Mucosa of rectum (tissue), 2 donors: ENCODE data around the gene MORF4L2.
"Not testable (repeated sequence)": the region's sequence is repeated elsewhere in the genome, so short reads cannot be mapped to it uniquely, and the experiment has no call there.

Experiments
- H3K27ac ChIP-seq, 2 donors: one replicate each; pipeline ENCODE4 v1.7.0; 2013; ENCODE audit warnings: inconsistent platforms in 2 of 2, low read depth in 2 of 2, low read length in 2 of 2
- H3K27me3 ChIP-seq, 2 donors: one replicate each; pipeline ENCODE4 v1.7.0; 2013; ENCODE audit warnings: low read length in 2 of 2; ENCODE audit not compliant: control insufficient read depth in 2 of 2, insufficient read depth in 2 of 2
- H3K36me3 ChIP-seq, 2 donors: one replicate each; pipeline ENCODE4 v1.7.0; 2013; ENCODE audit warnings: low read length in 2 of 2; ENCODE audit not compliant: control insufficient read depth in 2 of 2, insufficient read depth in 2 of 2
- H3K4me1 ChIP-seq, 2 donors: one replicate each; pipeline ENCODE4 v1.7.0; 2013; ENCODE audit warnings: low read length in 2 of 2, mild to moderate bottlenecking in 1 of 2; ENCODE audit not compliant: control insufficient read depth in 2 of 2, insufficient read depth in 2 of 2
- H3K4me3 ChIP-seq, 2 donors: one replicate each; pipeline ENCODE4 v1.7.0; 2013; ENCODE audit warnings: low read length in 2 of 2
- H3K9ac ChIP-seq, 2 donors: one replicate each; pipeline ENCODE4 v1.7.0; 2013; ENCODE audit warnings: low read length in 2 of 2, low read depth in 1 of 2, mild to moderate bottlenecking in 1 of 2
- H3K9me3 ChIP-seq, 2 donors: one replicate each; pipeline ENCODE4 v1.7.0; 2013; ENCODE audit warnings: low read length in 2 of 2; ENCODE audit not compliant: control insufficient read depth in 2 of 2
- donor health status: healthy.
- donor health status: Normal muscosa, but diverticular disease.

The MORF4L2 gene

GRCh38 chrX:103685396-103685795 lies 1.1 kb downstream of the MORF4L2 start:
- peaks cover 2 to 3% of the 10 kb centered on the region in 2 donors for H3K4me1 ChIP-seq
- peak overlapping the region; percentile 66 to 90 for H3K9ac ChIP-seq
- H3K4me3 ChIP-seq = peak overlapping the region; percentile 65 to 85
- no peaks in the 10 kb centered on the region for H3K9me3 ChIP-seq
- no peaks in the 10 kb centered on the region for H3K27me3 ChIP-seq
- no peak overlapping the region for H3K27ac ChIP-seq
- peaks cover 11 to 12% of the 10 kb centered on the region in 2 donors for H3K36me3 ChIP-seq

- no peaks in the 10 kb centered on the region for H3K9me3 ChIP-seq
- no peak overlapping the region for H3K4me3 ChIP-seq
- H3K4me1 ChIP-seq = peaks cover 2 to 3% of the 10 kb centered on the region in 2 donors
- H3K36me3 ChIP-seq = peaks cover 22 to 23% of the 10 kb centered on the region in 2 donors
- no peaks in the 10 kb centered on the region for H3K27me3 ChIP-seq
- H3K9ac ChIP-seq = no peak overlapping the region
- no peak overlapping the region for H3K27ac ChIP-seq
These were observed 5.1 kb downstream of the MORF4L2 start for GRCh38 chrX:103681443-103681842.

GRCh38 chrX:103678199-103678993 lies 8.1 kb downstream of the MORF4L2 start:
- Histone ChIP-seq H3K36me3 (peaks cover 15 to 16% of the 10 kb centered on the region in 2 donors), H3K4me1 (no peaks in the 10 kb centered on the region), H3K9me3 (no peaks in the 10 kb centered on the region), H3K4me3 (no peak overlapping the region), H3K27me3 (no peaks in the 10 kb centered on the region), H3K27ac (no peak overlapping the region), H3K9ac (no peak overlapping the region)

GRCh38 chrX:103674531-103675454 lies 11.7 kb downstream of the MORF4L2 start:
- Histone ChIP-seq H3K36me3 (peaks cover 13 to 14% of the 10 kb centered on the region in 2 donors), H3K9me3 (no peaks in the 10 kb centered on the region), H3K27ac (no peak overlapping the region)

GRCh38 chrX:103669745-103670144 lies 16.8 kb downstream of the MORF4L2 start:
- no peaks in the 10 kb centered on the region for H3K9me3 ChIP-seq
- H3K27ac ChIP-seq = no peak overlapping the region
- no peak overlapping the region for H3K4me3 ChIP-seq
- no peak overlapping the region for H3K9ac ChIP-seq
- H3K27me3 ChIP-seq = no peaks in the 10 kb centered on the region
- H3K36me3 ChIP-seq = no peaks in the 10 kb centered on the region
- no peaks in the 10 kb centered on the region for H3K4me1 ChIP-seq

More at GRCh38 chrX:103674531-103675454, 11.7 kb downstream of the MORF4L2 start:
- H3K27me3 ChIP-seq = no peaks in the 10 kb centered on the region
- no peaks in the 10 kb centered on the region for H3K4me1 ChIP-seq
- H3K4me3 ChIP-seq = no peak overlapping the region
- H3K9ac ChIP-seq = no peak overlapping the region

GRCh38 chrX:103666202-103667107 lies 20.0 kb downstream of the MORF4L2 start:
- Histone ChIP-seq H3K36me3 (no peaks in the 10 kb centered on the region), H3K9ac (no peak overlapping the region), H3K27ac (no peak overlapping the region), H3K9me3 (no peaks in the 10 kb centered on the region), H3K4me3 (no peak overlapping the region), H3K4me1 (no peaks in the 10 kb centered on the region), H3K27me3 (peaks cover 0 to 3% of the 10 kb centered on the region in 2 donors)

GRCh38 chrX:103663981-103664762 lies 22.3 kb downstream of the MORF4L2 start:
- Histone ChIP-seq H3K36me3 (no peaks in the 10 kb centered on the region), H3K27ac (no peak overlapping the region), H3K4me1 (no peaks in the 10 kb centered on the region), H3K9me3 (no peaks in the 10 kb centered on the region), H3K4me3 (no peak overlapping the region), H3K9ac (no peak overlapping the region), H3K27me3 (peaks cover 0 to 3% of the 10 kb centered on the region in 2 donors)

- H3K27me3 ChIP-seq, H3K27ac ChIP-seq, H3K9ac ChIP-seq, H3K36me3 ChIP-seq, H3K4me3 ChIP-seq, H3K4me1 ChIP-seq, H3K9me3 ChIP-seq: not testable (repeated sequence)
These were observed 27.0 kb downstream of the MORF4L2 start for GRCh38 chrX:103659460-103659859.
